Stimulated activated CD4-positive, alpha-beta T cell treated with anti-CD3 and anti-CD28 coated beads, Interleukin-1b, Interleukin-23, amount 100 ng/mL, for 1 hour (primary cell): ENCODE data around the gene SIPA1.

Experiments used
- DNase-seq, 2 donors: peaks; one replicate each; pipeline ENCODE4 v3.0.0-alpha.2; 2020; ENCODE audit warnings: low read depth in 2 of 2

The SIPA1 gene

DNA sequence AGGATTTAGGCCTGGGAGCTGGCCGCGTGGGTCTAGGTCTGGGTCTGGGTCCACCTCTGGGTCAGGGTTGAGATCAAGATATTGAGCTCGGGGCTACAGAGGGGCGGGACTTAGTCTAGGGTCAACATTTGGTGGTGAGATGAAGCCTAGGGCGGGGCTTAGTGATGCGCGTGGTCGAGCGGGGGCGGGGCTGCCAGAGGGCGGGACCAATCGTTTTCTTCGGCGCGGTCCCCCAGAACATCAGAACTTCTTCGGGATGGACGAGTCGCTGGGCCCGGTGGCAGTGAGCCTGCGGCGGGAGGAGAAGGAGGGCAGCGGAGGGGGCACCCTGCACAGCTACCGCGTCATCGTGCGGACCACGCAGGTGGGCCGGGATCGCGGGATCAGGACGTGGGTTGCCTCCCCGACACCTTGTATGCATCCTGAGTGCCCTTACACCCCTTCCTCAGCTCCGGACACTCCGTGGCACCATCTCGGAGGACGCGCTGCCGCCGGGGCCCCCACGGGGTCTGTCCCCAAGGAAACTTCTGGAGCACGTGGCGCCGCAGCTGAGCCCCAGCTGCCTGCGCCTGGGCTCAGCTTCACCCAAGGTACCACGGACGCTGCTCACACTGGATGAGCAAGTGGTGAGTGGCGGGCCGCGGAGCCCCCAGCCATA, 4.2 kb downstream of the SIPA1 start:
- DNase-seq: no peak

DNA sequence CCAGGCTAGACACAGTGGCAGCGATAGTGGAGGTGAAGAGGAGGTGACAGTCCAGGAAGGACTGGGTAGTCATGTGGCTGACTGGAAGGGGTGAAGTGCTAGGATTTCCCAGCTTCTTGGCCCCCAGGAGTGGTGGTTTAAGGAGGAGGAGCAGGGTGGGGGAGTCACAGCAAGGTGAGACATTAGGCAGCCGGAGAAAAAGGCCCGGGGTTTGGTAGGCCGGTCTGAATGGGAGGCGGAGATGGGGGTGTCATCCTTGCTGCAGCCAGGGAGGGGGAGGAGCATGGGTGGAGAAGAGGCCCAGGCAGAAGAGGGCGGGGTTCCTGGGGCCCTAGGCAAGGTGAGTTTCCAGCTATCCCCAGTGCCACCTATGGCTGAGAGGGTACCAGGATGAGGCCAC, 6.1 kb downstream of the SIPA1 start:
- no peak for DNase-seq

DNA sequence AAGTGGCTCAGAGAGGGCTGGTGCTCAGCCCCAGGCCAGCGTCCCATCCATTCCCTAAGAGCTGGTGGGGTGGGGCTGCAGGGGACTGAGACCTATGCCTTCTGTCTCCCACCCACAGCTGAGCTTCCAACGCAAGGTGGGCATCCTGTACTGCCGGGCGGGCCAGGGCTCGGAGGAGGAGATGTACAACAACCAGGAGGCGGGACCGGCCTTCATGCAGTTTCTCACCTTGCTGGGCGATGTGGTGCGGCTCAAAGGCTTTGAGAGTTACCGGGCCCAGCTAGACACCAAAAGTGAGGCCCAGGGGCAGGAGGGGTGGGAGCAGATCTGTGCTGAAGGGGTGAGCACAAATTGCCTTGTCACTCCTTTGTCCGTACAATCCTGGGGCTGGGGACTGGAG, 6.9 kb downstream of the SIPA1 start:
- no peak for DNase-seq

DNA sequence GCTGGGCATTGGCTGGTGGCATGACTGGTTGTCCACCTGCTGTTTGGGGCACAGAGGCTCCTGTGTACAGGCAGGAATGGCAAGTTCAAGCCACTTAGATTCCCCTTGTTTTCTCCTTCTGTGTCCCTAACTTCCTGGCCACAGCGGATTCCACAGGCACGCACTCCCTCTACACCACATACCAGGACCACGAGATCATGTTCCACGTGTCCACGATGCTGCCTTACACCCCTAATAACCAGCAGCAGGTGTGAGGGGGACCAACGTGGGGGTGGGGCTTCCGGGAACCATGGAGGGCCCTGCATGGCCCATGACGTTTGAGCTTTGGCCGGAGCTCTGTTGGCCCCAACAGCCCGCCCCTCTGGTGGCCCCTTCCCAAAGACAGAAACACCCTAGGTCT, 7.8 kb downstream of the SIPA1 start:
- DNase-seq: no peak

DNA sequence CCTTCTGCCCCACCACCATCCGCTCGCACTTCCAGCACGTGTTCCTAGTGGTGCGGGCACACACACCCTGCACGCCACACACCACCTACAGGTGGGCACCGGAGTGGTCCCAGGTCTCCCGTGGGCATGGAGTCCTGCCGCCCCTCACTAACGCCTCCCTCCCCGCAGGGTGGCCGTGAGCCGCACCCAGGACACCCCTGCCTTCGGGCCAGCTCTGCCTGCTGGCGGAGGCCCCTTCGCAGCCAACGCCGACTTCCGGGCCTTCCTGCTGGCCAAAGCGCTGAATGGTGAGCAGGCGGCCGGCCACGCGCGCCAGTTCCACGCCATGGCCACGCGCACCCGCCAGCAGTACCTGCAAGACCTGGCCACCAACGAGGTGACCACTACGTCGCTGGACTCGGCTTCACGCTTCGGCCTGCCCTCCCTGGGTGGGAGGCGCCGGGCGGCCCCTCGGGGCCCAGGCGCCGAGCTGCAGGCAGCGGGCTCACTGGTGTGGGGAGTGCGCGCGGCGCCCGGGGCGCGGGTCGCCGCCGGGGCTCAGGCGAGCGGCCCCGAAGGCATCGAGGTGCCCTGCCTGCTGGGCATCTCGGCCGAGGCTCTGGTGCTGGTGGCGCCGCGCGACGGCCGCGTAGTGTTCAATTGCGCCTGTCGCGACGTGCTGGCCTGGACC, 8.5 kb downstream of the SIPA1 start:
- no peak for DNase-seq

DNA sequence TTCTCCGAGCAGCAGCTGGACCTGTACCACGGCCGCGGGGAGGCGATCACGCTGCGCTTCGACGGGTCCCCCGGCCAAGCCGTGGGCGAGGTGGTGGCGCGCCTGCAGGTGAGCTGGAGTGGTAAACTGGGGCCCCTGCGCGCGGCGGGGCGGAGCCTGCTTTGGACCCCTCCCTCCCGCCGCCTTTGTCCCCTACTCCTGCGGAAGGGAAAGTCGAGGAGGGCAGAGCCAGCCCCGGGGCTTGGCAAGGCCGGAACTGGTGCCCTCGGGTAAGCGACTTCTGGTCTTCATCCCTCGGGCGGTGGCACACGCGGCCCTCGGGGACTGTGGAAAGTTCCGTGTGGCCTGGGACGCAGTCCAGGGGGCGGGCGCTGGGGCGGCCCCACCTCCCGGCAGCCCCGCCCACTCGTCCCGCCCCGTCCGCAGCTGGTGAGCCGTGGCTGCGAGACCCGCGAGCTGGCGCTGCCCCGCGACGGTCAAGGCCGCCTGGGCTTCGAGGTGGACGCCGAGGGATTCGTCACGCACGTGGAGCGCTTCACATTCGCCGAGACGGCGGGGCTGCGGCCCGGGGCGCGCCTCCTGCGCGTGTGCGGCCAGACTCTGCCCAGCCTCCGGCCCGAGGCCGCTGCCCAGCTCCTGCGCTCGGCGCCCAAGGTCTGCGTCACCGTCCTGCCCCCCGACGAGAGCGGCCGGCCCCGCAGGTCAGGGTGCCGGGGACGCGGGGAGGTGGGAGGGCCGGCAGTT, 9.2 kb downstream of the SIPA1 start:
- DNase-seq: no peak

DNA sequence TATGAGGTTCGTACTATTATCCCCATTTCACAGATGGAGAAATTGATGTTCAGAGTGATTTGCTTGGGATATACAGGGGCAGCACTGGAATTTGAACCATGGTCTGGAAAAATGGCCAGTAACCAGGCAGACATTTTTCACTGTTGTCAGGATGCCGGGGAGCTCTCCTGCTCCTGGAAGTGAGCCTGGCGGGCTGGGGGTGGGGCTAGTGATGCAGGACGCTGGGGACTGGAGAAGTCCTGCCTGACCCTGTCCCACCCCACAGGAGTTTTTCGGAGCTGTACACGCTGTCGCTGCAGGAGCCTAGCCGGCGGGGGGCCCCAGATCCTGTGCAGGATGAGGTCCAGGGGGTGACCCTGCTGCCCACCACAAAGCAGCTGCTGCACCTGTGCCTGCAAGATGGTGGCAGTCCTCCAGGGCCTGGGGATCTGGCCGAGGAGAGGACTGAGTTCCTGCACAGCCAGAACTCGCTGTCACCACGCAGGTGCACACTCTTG, 11.1 kb downstream of the SIPA1 start:
- DNase-seq: no peak

DNA sequence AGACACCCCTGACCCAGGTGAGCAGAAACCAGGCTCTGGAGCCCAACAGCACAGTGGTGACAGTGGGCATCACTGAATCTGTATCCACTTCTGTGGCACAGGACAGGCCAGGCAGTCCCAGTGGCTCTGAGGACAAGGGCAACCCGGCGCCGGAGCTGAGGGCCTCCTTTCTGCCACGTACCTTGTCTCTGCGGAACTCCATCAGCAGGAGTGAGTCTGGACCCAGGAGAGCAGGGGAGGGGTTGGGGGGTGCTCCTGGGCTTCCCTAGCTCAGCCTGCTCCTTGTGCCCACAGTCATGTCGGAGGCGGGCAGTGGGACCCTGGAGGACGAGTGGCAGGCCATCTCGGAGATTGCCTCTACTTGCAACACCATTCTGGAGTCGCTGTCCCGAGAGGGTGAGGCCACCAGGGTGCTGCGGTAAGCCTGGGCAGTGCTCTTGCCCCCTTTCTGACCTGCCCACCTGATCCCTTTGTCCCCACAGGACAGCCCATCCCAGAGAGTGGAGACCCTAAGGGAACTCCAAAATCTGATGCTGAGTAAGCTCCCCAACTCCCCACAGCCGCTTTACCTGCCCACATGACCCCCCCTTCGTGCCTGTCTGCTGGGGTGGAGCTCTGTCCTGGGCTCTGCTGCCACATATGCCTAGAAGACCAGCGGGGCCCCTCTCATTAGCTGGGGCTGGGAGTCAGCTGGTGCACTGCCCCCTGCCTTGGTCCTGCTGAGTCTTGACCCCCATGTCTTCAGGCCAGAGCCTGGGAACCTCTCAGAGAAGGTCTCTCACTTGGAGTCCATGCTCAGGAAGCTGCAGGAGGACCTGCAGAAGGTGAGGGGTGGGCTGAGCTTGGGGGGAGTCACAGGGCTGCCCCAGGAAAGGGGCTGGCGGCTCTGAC, 12.0 kb downstream of the SIPA1 start:
- no peak for DNase-seq

DNA sequence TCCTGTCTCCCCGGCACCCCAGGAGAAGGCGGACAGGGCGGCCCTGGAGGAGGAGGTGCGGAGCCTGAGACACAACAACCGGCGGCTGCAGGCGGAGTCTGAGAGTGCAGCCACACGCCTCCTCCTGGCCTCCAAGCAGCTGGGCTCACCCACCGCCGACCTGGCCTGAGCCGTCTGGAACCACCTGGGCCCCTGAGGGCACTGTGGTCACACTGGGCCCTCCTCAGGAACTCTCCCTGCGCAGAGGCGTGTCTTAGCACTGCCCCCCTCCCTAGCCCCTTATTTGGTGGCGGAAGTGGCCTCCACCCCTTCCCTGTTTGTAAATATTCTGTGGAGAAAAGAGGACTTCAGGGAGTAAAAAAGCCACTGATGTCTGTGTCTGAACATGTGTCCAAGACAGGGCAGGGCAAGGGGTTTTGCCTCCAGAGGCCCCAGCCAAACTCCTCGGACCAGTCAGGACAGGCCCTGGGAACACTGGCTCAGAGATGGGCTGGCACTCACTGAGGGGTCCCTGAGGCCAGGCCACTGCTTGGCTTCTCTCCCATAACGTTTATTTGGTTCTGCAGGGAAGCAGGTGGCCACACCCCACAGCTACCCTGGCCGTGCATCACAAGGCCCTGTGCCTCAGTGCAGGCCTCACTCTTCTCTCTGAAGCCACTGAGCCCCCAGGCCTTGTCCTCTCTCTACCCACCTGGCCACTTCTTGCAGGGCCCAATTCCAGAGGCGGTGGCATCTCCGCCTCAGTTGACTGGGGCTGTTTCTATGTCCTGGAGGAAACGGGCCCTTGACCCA, 12.8 kb downstream of the SIPA1 start:
- DNase-seq: no peak

DNA sequence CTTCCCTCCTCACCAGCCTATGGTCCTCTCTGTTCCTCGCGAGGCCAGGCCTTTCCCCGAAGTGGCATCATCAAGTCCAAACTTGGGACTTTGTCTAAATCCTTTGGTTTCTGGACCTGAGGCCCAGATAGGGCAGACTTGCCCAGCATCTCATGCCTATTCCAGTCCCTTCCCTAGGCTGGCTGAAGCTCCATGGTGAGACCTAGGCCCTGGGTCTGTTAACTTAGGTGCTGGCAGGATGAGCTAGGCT, 13.4 kb downstream of the SIPA1 start:
- no peak for DNase-seq

DNA sequence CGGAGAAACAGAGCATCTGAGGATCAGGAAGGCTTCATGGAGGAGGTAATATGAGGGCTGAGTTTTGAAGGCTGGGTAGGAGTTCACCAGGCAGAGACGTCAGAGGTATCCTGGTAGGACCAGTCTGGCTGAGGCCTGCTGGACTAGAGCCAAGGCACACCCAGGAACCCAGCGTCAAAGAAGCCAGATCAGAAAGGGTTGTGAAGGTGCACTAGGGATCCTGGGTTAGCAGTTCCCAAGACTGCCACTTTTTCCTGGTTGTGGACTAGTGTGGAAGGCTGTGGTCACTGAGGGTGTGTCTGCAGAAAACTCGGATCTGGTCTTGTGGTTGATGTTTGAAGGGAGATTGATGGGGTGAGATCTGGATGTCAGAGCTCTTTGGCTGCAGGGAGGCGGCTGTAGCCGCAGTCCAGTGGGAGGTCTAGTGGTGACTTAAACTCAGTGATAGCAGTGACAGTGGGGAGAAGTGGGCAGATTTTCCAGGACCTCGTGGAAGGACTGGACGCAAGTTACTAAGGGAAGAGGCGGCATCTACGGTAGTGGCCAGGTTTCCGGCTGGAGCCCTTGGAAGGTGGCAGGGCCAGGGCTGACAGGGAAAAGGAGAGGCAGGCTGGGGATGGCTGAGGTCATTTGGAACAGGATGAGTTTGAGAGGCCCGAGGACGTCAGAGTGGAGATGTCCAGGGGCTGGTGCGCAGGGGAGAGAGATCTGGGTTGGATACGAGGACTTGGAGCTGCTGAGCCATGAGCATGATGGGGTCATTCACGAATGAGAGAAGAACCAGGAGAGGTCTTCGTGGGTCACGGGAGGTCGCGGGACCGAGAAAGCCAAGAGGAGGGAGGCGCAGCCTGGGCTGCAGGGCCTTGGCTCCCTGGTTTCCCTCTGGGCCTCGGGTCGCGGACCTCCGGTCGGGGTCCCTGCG, 13.9 kb downstream of the SIPA1 start:
- no peak for DNase-seq

DNA sequence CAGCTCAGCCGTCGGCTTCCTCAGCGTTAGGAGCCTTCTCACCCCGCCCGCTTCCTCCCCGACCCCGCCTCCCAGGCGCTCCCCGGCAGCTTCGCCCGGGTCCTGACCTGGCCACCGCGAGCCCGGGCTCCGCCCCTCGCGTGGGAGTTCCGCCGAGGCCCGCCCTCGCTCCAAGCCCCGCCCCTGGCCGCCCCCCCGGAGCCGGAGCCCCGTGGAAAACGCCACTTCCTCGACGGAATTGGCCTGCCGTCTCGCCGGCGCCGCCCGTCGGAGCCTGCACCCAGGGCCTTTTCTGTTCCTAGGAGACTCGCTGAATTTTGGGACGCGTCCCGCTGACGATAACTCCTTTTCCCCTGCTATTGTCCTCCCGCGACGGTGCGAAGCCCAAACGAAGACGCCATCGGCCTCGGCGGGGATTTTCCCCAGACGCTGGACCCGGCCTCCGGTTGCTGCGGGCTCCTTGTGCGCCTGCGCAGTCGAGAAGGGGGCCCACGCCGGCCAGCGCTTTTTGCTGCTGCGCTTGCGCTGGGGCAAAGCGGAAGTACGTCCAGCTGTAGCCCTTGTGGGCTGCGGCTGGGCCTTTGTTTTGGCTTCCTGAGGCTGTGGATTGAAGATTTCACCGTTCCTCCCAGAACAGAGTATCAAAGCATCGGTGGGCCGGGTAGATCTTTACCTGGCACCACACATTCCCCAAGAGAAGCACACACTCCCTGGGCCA, 14.8 kb downstream of the SIPA1 start:
- DNase-seq: peak; percentile 94 to 95

DNA sequence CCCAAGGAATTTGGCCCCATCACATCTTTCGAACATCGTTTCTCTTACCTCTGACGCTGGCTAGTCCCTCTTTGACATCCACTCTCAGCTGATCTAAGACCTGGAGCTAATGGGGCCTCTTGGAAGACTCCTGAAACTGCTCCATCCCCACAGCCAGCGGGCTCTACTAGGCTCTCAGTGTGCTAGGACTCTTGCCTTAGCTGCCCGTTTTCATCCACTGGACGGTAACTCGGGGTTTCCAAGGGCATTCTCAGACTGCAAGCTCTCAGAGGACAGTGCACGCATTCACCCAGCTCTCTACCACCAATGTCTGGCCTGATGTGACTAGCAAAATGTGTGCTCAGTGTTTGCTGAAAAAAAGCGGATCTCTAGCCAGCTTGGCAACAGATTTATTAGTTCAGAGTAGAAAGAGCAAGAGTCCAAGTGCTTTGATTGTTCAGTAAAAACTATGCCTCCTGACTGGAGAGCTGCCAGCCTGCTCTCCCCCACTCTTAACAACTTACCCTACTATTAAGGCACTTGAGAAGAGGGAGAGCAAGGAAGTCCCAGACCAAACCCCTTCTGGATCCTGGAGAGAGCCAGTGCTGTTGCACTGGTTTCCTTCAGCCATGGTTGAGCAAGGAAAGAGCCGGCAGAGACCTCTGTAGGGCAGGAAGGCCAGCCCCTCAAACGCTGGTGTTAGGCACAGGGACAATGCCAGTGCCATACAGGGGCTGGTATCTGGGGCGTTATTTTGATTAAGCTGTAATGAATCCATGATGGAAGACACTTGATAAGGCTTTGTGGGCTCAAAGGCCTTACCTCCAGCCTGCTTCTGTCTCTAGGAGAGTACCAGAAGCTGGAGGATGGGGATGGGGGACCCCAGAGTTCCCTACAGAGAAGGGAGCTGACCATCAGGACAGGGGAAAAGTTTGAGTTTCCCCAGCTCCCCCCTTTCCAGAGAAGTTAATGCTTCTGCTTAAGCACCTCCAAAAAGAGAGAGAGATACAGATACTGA, 15.6 kb downstream of the SIPA1 start:
- no peak for DNase-seq

DNA sequence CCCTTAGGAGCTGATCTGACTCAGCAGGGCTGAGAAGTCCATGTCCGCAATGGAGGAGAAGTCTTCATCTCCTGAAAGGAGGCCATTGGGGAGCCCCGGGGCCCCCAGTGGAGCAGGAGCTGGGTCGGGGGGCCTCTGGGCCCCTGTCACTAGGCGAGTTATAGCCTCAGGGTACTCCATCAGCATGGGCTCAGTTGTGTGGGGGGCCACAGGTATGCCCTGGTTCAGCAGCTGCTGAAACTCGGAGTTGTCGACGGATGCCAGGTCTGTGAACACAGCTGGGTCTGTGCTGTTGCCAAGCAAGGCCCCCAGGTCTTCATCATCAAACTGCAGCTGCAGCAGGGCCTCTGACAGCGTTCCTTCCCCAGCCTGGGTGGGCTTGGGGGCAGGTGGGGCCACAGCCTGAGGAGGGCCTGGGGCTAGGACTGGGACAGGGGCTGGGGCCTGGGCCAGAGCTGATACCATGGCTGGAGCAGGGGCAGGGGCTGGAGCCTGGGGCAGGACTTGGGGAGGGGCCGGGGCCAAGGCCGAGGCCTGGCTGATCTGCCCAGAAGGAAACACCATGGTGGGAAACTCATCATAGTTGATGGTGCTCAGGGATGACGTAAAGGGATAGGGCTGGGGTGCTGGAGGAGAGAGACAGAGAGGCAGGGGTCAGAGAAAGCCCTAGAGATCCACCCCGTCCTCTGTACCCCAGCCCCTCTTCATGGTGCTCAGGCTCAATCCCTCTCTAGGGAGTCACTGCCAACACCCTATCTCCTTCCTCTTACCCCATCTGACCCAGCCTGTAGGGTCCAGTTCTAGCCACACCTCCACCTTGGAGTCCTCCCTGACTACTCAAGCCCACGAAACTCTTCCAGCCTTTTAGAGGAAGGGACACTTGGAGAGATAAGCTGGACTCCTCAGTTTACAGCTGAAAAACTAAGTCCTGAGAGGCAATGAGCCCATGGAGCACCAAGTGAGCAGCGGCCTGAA, 16.8 kb downstream of the SIPA1 start:
- no peak for DNase-seq

DNA sequence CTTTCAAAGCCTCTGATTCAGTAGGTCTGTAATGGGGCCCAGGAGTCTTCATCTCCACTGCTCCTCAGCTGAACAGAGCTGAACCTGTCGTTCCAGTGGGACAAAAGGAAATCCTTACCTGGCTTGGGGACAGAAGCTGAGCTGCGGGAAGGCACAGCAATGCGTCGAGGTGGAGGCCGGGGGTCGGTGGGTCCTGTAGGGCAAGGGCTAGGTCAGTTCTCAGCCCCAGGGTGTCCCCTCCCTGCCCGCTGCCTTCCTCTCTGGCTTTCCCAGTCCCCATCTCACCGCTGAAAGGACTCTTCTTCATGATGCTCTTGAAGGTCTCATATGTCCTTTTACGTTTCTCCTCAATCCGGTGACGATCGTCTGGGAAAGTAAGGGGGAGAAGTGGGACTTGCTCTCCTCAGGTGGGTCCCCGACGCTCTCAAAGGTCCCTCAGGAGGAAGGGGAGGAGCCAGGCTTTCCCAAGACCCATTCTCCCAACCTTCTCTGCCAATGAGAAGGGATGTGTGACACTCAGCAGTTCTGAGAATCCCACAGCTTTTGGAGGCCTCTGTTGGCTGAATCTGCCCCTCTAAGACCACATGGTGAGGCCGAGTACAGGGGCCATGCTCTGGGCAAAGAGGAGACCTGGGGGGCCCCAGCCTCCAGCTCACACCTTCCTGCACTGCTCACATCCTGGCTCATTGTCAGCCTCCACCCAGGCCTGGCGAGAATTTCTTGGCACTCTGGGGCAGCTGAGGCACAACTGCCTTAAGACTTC, 17.9 kb downstream of the SIPA1 start:
- no peak for DNase-seq

DNA sequence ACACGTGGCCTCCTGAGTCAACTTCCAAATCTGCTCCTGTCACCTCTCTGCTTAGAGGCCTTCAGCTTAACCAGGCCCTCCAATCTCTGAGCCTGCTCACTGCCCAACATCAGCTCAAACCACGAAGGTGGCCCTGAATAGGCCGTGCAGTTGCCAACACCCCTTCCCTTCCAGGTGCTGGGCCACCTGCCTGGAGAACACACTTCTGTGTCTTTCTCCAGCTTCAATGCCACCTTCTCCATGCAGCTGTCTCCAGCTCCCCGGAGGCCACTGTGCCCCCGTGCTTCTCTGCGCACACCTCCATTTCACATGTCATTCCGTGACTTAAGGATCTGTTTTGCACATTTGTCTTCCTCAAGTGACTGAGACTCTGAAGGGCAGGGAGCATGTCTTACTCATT, 19.5 kb downstream of the SIPA1 start:
- DNase-seq: no peak
